ENCODE measurements around the gene DLGAP1.

Gene DLGAP1

GRCh38 chr18:3689986-3690763 is 764.9 kb downstream of the DLGAP1 start:
- H3K79me1 ChIP-seq (ENCODE audit: low read depth, low read length), result no peaks in the 10 kb centered on the region
- peaks cover 3 to 5% of the 10 kb centered on the region in 2 donors for H3K4me1 ChIP-seq (ENCODE audit: control insufficient read depth in 2 of 2, insufficient read depth in 1 of 2, low read depth in 1 of 2, low read length in 2 of 2)
- no peak for DNase-seq (ENCODE audit: low spot score)
- no peaks in the 10 kb centered on the region for H3K27me3 ChIP-seq (ENCODE audit: control insufficient read depth in 3 of 3, insufficient read depth in 3 of 3, low read depth in 1 of 3, low read length in 3 of 3)
- WGBS, 2 donors (ENCODE audit: extremely low coverage in 2 of 2, insufficient read length in 2 of 2, insufficient replicate concordance in 1 of 2), result no CpG with 5 or more reads among the region's 9 CpGs
- H2BK12ac ChIP-seq (ENCODE audit: low read length), result no peak overlapping the region
- no peak overlapping the region for H3K4ac ChIP-seq (ENCODE audit: low read length)
- H3K23ac ChIP-seq (ENCODE audit: low read depth, low read length, poor library complexity), result no peak overlapping the region
- H3K14ac ChIP-seq (ENCODE audit: low read length), result no peak overlapping the region
- H3K4me3 ChIP-seq (ENCODE audit: low read length in 2 of 2), result no peak overlapping the region
- no peak overlapping the region for H2AK5ac ChIP-seq (ENCODE audit: low read depth, low read length)
- H2AFZ ChIP-seq (ENCODE audit: low read length), result no peak overlapping the region
- H2BK5ac ChIP-seq (ENCODE audit: low read length), result no peak overlapping the region
- no peak overlapping the region for H2BK15ac ChIP-seq (ENCODE audit: low read length)
- no peak overlapping the region for H3K4me2 ChIP-seq (ENCODE audit: insufficient read depth, low read length, poor library complexity, severe bottlenecking)
- H3K18ac ChIP-seq (ENCODE audit: low read length), result no peak overlapping the region
- H4K91ac ChIP-seq (ENCODE audit: low read depth, low read length, poor library complexity), result no peak overlapping the region
- no peak overlapping the region for H3K27ac ChIP-seq (replicated peaks; ENCODE audit: low read length)
- no peak overlapping the region for H4K8ac ChIP-seq (ENCODE audit: low read depth, low read length)
- peaks cover 0 to 7% of the 10 kb centered on the region in 2 donors for H3K9me3 ChIP-seq (replicated peaks in 1 of 2; ENCODE audit: control insufficient read depth in 2 of 2, insufficient read depth in 1 of 2, low read depth in 1 of 2, low read length in 2 of 2)
- no peaks in the 10 kb centered on the region for H3K36me3 ChIP-seq (replicated peaks in 1 of 2; ENCODE audit: control insufficient read depth in 2 of 2, insufficient read depth in 2 of 2, low read length in 2 of 2)
- H3K9ac ChIP-seq (ENCODE audit: low read depth, low read length, poor library complexity), result no peak overlapping the region
- H2BK120ac ChIP-seq (ENCODE audit: low read depth, low read length), result no peak overlapping the region

GRCh38 chr18:3689091-3689490 is 766.0 kb downstream of the DLGAP1 start:
- H3K27ac ChIP-seq (replicated peaks; ENCODE audit: low read length), result no peak overlapping the region
- no peak for DNase-seq (ENCODE audit: low spot score)
- WGBS, 2 donors (ENCODE audit: extremely low coverage in 2 of 2, insufficient read length in 2 of 2, insufficient replicate concordance in 1 of 2), result no CpG with 5 or more reads among the region's 3 CpGs

GRCh38 chr18:3688690-3689089 is 766.4 kb downstream of the DLGAP1 start:
- H4K91ac ChIP-seq (ENCODE audit: low read depth, low read length, poor library complexity), result no peak overlapping the region
- peak overlapping the region; percentile 42 for H2AFZ ChIP-seq (ENCODE audit: low read length)
- H3K79me1 ChIP-seq (ENCODE audit: low read depth, low read length), result no peaks in the 10 kb centered on the region
- no peak overlapping the region for H2AK5ac ChIP-seq (ENCODE audit: low read depth, low read length)
- H3K36me3 ChIP-seq (replicated peaks in 1 of 2; ENCODE audit: control insufficient read depth in 2 of 2, insufficient read depth in 2 of 2, low read length in 2 of 2), result no peaks in the 10 kb centered on the region
- no peak overlapping the region for H3K14ac ChIP-seq (ENCODE audit: low read length)
- peaks cover 0 to 7% of the 10 kb centered on the region in 2 donors for H3K9me3 ChIP-seq (replicated peaks in 1 of 2; ENCODE audit: control insufficient read depth in 2 of 2, insufficient read depth in 1 of 2, low read depth in 1 of 2, low read length in 2 of 2)
- H3K27me3 ChIP-seq (ENCODE audit: control insufficient read depth in 3 of 3, insufficient read depth in 3 of 3, low read depth in 1 of 3, low read length in 3 of 3), result no peaks in the 10 kb centered on the region
- no peak overlapping the region for H2BK120ac ChIP-seq (ENCODE audit: low read depth, low read length)
- no peak for DNase-seq (ENCODE audit: low spot score)
- H3K18ac ChIP-seq (ENCODE audit: low read length), result no peak overlapping the region
- no peak overlapping the region for H3K4ac ChIP-seq (ENCODE audit: low read length)
- H3K23ac ChIP-seq (ENCODE audit: low read depth, low read length, poor library complexity), result no peak overlapping the region
- H2BK5ac ChIP-seq (ENCODE audit: low read length), result no peak overlapping the region
- H3K4me3 ChIP-seq (ENCODE audit: low read length in 2 of 2), result no peak overlapping the region
- no peak overlapping the region for H4K8ac ChIP-seq (ENCODE audit: low read depth, low read length)
- WGBS, 2 donors (ENCODE audit: extremely low coverage in 2 of 2, insufficient read length in 2 of 2, insufficient replicate concordance in 1 of 2), result no CpG with 5 or more reads among the region's 5 CpGs
- peaks cover 3 to 5% of the 10 kb centered on the region in 2 donors for H3K4me1 ChIP-seq (ENCODE audit: control insufficient read depth in 2 of 2, insufficient read depth in 1 of 2, low read depth in 1 of 2, low read length in 2 of 2)
- H2BK12ac ChIP-seq (ENCODE audit: low read length), result no peak overlapping the region
- H3K9ac ChIP-seq (ENCODE audit: low read depth, low read length, poor library complexity), result no peak overlapping the region
- no peak overlapping the region for H3K27ac ChIP-seq (replicated peaks; ENCODE audit: low read length)
- no peak overlapping the region for H3K4me2 ChIP-seq (ENCODE audit: insufficient read depth, low read length, poor library complexity, severe bottlenecking)
- H2BK15ac ChIP-seq (ENCODE audit: low read length), result no peak overlapping the region

More at GRCh38 chr18:3689091-3689490, 766.0 kb downstream of the DLGAP1 start:
- Histone ChIP-seq H2BK15ac (ENCODE audit: low read length) (no peak overlapping the region), H2AK5ac (ENCODE audit: low read depth, low read length) (no peak overlapping the region), H4K8ac (ENCODE audit: low read depth, low read length) (no peak overlapping the region), H3K4me1 (ENCODE audit: control insufficient read depth in 2 of 2, insufficient read depth in 1 of 2, low read depth in 1 of 2, low read length in 2 of 2) (peaks cover 3 to 5% of the 10 kb centered on the region in 2 donors), H3K79me1 (ENCODE audit: low read depth, low read length) (no peaks in the 10 kb centered on the region), H2BK120ac (ENCODE audit: low read depth, low read length) (no peak overlapping the region), H3K36me3 (replicated peaks in 1 of 2; ENCODE audit: control insufficient read depth in 2 of 2, insufficient read depth in 2 of 2, low read length in 2 of 2) (no peaks in the 10 kb centered on the region), H3K9me3 (replicated peaks in 1 of 2; ENCODE audit: control insufficient read depth in 2 of 2, insufficient read depth in 1 of 2, low read depth in 1 of 2, low read length in 2 of 2) (peaks cover 0 to 7% of the 10 kb centered on the region in 2 donors), H3K4me3 (ENCODE audit: low read length in 2 of 2) (no peak overlapping the region), H2AFZ (ENCODE audit: low read length) (no peak overlapping the region), H3K4me2 (ENCODE audit: insufficient read depth, low read length, poor library complexity, severe bottlenecking) (no peak overlapping the region), H4K91ac (ENCODE audit: low read depth, low read length, poor library complexity) (no peak overlapping the region), H3K9ac (ENCODE audit: low read depth, low read length, poor library complexity) (no peak overlapping the region), H3K4ac (ENCODE audit: low read length) (no peak overlapping the region), H2BK5ac (ENCODE audit: low read length) (no peak overlapping the region), H3K23ac (ENCODE audit: low read depth, low read length, poor library complexity) (no peak overlapping the region), H3K18ac (ENCODE audit: low read length) (no peak overlapping the region), H2BK12ac (ENCODE audit: low read length) (no peak overlapping the region), H3K27me3 (ENCODE audit: control insufficient read depth in 3 of 3, insufficient read depth in 3 of 3, low read depth in 1 of 3, low read length in 3 of 3) (no peaks in the 10 kb centered on the region), H3K14ac (ENCODE audit: low read length) (no peak overlapping the region)

- Histone ChIP-seq H2BK5ac (ENCODE audit: low read length) (no peak overlapping the region), H3K4me3 (ENCODE audit: low read length in 2 of 2) (no peak overlapping the region), H4K8ac (ENCODE audit: low read depth, low read length) (no peak overlapping the region), H4K91ac (ENCODE audit: low read depth, low read length, poor library complexity) (no peak overlapping the region), H3K36me3 (replicated peaks in 1 of 2; ENCODE audit: control insufficient read depth in 2 of 2, insufficient read depth in 2 of 2, low read length in 2 of 2) (no peaks in the 10 kb centered on the region), H2BK120ac (ENCODE audit: low read depth, low read length) (no peak overlapping the region), H3K4me1 (ENCODE audit: control insufficient read depth in 2 of 2, insufficient read depth in 1 of 2, low read depth in 1 of 2, low read length in 2 of 2) (peaks cover 0 to under 1% of the 10 kb centered on the region in 2 donors), H3K14ac (ENCODE audit: low read length) (no peak overlapping the region), H3K27me3 (ENCODE audit: control insufficient read depth in 3 of 3, insufficient read depth in 3 of 3, low read depth in 1 of 3, low read length in 3 of 3) (no peaks in the 10 kb centered on the region), H3K9me3 (replicated peaks in 1 of 2; ENCODE audit: control insufficient read depth in 2 of 2, insufficient read depth in 1 of 2, low read depth in 1 of 2, low read length in 2 of 2) (peaks cover 3 to 7% of the 10 kb centered on the region in 2 donors), H3K4me2 (ENCODE audit: insufficient read depth, low read length, poor library complexity, severe bottlenecking) (no peak overlapping the region), H2BK15ac (ENCODE audit: low read length) (no peak overlapping the region), H3K23ac (ENCODE audit: low read depth, low read length, poor library complexity) (no peak overlapping the region), H2AFZ (ENCODE audit: low read length) (no peak overlapping the region), H3K9ac (ENCODE audit: low read depth, low read length, poor library complexity) (no peak overlapping the region), H2BK12ac (ENCODE audit: low read length) (no peak overlapping the region), H3K4ac (ENCODE audit: low read length) (no peak overlapping the region), H3K79me1 (ENCODE audit: low read depth, low read length) (no peaks in the 10 kb centered on the region), H2AK5ac (ENCODE audit: low read depth, low read length) (no peak overlapping the region), H3K18ac (ENCODE audit: low read length) (no peak overlapping the region), H3K27ac (replicated peaks; ENCODE audit: low read length) (no peak overlapping the region)
- 100% methylated on average over 1 of the region's 3 CpGs; no CpG with 5 or more reads in 1 of the 2 donors for WGBS, 2 donors (ENCODE audit: extremely low coverage in 2 of 2, insufficient read length in 2 of 2, insufficient replicate concordance in 1 of 2)
- DNase-seq (ENCODE audit: low spot score), result no peak
These were observed 771.6 kb downstream of the DLGAP1 start for GRCh38 chr18:3683483-3683882.

Measured in neuronal stem cell (in vitro differentiated cells).